Body of pancreas (tissue), 4 donors: Measurements from ENCODE around the gene NRCAM. TPM values are rescaled to one million over a fixed set of nuclear protein-coding genes. Genes with fewer than 3 reads are reported as not detected.
A peak's percentile ranks its signal among the peaks of the same experiment; 100 is the strongest.

Source experiments
- ATAC-seq: fragments of 150-250 bp; one replicate; pipeline ENCODE4 v1.9.1; 2016
- DNase-seq, 4 donors: peaks; one replicate each; pipeline ENCODE4 v3.0.0-alpha.2; 2019
- H3K27ac ChIP-seq, 4 donors: fragments of 200-600 bp; sonication (generic); 1 replicate in 3 of 4; 2 replicates in 1 of 4; pipeline versions ENCODE4 v1.5.1 to v1.6.1; 2016 to 2019; ENCODE audit warnings: mild to moderate bottlenecking in 1 of 4, mixed read lengths in 1 of 4, moderate library complexity in 1 of 4
- H3K27me3 ChIP-seq, 2 donors: fragments of 200-600 bp; sonication (generic); one replicate each; pipeline ENCODE4 v1.6.0; 2016; ENCODE audit warnings: mild to moderate bottlenecking in 1 of 2
- H3K36me3 ChIP-seq, 2 donors: fragments of 200-600 bp; sonication (generic); replicated peaks in 1 of 2; 2 replicates each; pipeline ENCODE4 v1.5.1; 2016; ENCODE audit warnings: low read depth in 2 of 2; ENCODE audit not compliant: insufficient read depth in 1 of 2
- H3K4me1 ChIP-seq: fragments of 200-600 bp; sonication (generic); one replicate; pipeline ENCODE4 v1.6.0; 2016
- H3K4me3 ChIP-seq, 2 donors: fragments of 200-600 bp; sonication (generic); 1 replicate in 1 of 2; 2 replicates in 1 of 2; pipeline ENCODE4 v1.5.1; 2016 to 2019
- H3K9me3 ChIP-seq, 3 donors: fragments of 200-600 bp; sonication (generic); 1 replicate in 2 of 3; 2 replicates in 1 of 3; pipeline ENCODE4 v1.5.1; 2016
- POLR2A ChIP-seq, 3 donors: fragments of 450-650 bp; IDR thresholded peaks; one replicate each; pipeline ENCODE4 v1.6.1; 2016; ENCODE audit warnings: antibody characterized with exemption in 3 of 3, mild to moderate bottlenecking in 2 of 3
- WGBS, 2 donors: methylation state at CpG; one replicate each; pipeline ENCODE4 v1.1.5; 2017; 5-methylcytosine and 5-hydroxymethylcytosine counted together
- intact Hi-C: fragments of 100-400 bp; cut with DNase I; formaldehyde crosslinking; loops from one replicate; pipeline ENCODE4 v1.15.1; 2023
- total RNA-seq, 2 donors: library from RNA; depleted of rRNA; stranded (reverse); fragments of >200 nt; gene quantifications; one replicate each; pipeline ENCODE4 v1.1.0, GENCODE V29; 2016
- TF ChIP-seq, protein P1 (sequence below), 7 experiments: fragments of 450-650 bp in 4 of 7; fragments of 200-600 bp in 3 of 7; sonication (generic) in 3 of 7; IDR thresholded peaks; one replicate each; pipeline ENCODE4 v1.5.1; 2016 to 2019; ENCODE audit warnings: antibody characterized with exemption in 7 of 7

The NRCAM gene
- total RNA-seq, 2 donors from 2014 or later = 39.4 to 49.8 TPM

DNA sequence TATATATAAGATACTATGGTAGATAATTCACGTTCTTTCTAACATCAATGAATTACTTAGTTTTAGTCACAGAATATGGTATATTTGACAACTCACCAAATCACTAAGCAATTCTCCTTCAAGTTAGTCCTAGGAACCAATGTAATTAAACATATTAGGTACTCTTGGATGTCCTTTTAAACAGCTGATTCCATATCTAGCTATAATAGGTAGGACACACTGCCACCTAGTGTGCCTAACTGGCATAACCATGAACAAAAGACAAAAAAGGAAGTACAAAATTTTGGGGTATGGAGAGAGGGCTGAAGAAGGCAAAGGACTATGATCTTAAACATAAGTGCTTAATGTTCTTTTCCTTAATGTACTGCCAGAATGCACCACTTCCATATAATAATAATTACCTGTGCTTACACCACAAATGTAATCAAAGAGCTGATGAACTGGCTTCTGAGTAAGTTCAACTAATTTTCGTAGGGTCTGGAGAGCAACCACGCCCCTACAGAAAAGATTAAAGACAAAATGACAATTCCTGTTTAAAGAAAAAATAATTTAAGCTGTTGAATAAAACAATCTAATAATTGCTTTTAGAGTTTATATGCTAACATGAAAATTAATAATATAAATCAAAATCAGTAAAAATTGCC is 41.0 kb upstream of the NRCAM start:
- no peak for TF ChIP-seq POLR2A (IDR thresholded peaks at IDR 0.05)
- TF ChIP-seq, protein P1, sequence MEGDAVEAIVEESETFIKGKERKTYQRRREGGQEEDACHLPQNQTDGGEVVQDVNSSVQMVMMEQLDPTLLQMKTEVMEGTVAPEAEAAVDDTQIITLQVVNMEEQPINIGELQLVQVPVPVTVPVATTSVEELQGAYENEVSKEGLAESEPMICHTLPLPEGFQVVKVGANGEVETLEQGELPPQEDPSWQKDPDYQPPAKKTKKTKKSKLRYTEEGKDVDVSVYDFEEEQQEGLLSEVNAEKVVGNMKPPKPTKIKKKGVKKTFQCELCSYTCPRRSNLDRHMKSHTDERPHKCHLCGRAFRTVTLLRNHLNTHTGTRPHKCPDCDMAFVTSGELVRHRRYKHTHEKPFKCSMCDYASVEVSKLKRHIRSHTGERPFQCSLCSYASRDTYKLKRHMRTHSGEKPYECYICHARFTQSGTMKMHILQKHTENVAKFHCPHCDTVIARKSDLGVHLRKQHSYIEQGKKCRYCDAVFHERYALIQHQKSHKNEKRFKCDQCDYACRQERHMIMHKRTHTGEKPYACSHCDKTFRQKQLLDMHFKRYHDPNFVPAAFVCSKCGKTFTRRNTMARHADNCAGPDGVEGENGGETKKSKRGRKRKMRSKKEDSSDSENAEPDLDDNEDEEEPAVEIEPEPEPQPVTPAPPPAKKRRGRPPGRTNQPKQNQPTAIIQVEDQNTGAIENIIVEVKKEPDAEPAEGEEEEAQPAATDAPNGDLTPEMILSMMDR (IDR thresholded peaks at IDR 0.05) = peak; percentile 60 to 87 (median 82)
- Histone ChIP-seq H3K9me3 (no peaks in the 10 kb centered on the region), H3K27ac (no peak overlapping the region), H3K4me1 (no peaks in the 10 kb centered on the region), H3K36me3 (peaks cover 0 to 5% of the 10 kb centered on the region in 2 donors), H3K4me3 (no peak overlapping the region), H3K27me3 (no peaks in the 10 kb centered on the region)
- intact Hi-C loops = no loop called here
- DNase-seq (peak; percentile 56 to 71 (median 65)), ATAC-seq (no peak)
- 78 to 79% methylated on average over 3 of the region's 3 CpGs for WGBS, 2 donors

DNA sequence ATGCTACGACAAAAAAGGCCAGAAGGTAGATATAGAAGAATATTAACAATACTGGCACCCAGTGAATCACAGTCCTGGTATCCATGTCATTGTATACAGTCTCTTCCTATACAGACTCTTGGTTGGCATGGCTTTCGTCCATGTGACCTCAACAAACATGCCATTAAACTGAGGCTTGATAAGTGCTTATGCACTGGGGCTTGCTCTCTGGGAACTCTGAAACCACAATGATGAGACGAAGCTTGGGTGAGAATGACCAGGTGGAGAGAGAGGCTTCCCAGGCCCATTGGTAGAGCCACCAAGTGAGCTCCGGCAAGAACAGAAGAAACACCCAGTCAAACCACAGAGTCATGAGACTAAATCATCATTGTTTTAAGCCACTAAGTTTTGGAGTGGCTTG is 36.5 kb upstream of the NRCAM start:
- TF ChIP-seq POLR2A (IDR thresholded peaks at IDR 0.05) = no peak
- TF ChIP-seq, protein P1 (IDR thresholded peaks at IDR 0.05) = no peak
- H3K9me3 ChIP-seq = no peaks in the 10 kb centered on the region
- ATAC-seq = no peak
- H3K4me3 ChIP-seq = no peak overlapping the region
- no peaks in the 10 kb centered on the region for H3K36me3 ChIP-seq
- 82 to 84% methylated on average over 4 of the region's 4 CpGs for WGBS, 2 donors
- H3K27ac ChIP-seq = no peak overlapping the region
- intact Hi-C loops = no loop called here
- DNase-seq = no peak
- H3K27me3 ChIP-seq = no peaks in the 10 kb centered on the region
- peaks cover 15% of the 10 kb centered on the region for H3K4me1 ChIP-seq

DNA sequence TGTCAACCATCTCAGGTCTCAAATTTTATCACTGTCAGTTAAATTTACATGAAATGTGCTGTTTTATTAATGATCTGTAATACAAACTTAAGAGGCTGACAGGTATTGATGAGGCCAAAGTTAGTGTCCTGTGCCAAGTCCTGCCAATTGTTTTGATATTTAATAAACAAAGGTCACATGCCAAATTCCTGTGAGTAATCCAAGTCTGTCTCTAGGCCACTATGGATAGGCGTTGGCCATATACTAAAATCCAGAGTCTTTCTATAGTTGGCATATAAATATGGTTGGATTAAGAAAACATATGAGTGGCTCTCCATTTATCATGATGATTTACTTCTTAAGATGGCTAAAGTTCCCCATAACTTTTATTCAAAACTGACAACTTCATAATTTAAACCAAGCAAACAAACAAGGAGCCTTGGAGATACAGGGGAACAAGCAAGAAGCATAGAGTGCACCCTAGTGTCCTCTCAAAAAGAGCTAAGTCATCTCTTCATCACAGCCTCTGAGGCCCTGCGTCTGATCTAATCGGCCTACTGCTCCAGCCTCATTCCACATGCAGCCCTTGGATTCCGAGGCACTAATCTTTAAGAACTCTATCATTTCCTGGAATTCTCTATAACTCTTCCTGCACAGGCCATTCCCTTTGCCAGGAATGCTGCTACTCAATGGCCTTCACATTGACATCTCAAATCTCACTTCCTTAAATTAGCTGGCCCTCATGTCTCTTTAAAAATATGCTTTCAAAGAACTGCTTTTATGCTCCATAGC is 32.7 kb upstream of the NRCAM start:
- no peak for DNase-seq
- no peaks in the 10 kb centered on the region for H3K9me3 ChIP-seq
- no peak for ATAC-seq
- H3K27me3 ChIP-seq = no peaks in the 10 kb centered on the region
- 72 to 75% methylated on average over 4 of the region's 4 CpGs for WGBS, 2 donors
- intact Hi-C loops = loop anchor here (10.0 kb wide), 1 partner anchor 304 kb away; no protein-coding TSS in a partner anchor
- no peak overlapping the region for H3K27ac ChIP-seq
- H3K4me1 ChIP-seq = peaks cover 15% of the 10 kb centered on the region
- TF ChIP-seq POLR2A (IDR thresholded peaks at IDR 0.05) = no peak
- TF ChIP-seq, protein P1 (IDR thresholded peaks at IDR 0.05) = no peak
- no peaks in the 10 kb centered on the region for H3K36me3 ChIP-seq
- H3K4me3 ChIP-seq = no peak overlapping the region

DNA sequence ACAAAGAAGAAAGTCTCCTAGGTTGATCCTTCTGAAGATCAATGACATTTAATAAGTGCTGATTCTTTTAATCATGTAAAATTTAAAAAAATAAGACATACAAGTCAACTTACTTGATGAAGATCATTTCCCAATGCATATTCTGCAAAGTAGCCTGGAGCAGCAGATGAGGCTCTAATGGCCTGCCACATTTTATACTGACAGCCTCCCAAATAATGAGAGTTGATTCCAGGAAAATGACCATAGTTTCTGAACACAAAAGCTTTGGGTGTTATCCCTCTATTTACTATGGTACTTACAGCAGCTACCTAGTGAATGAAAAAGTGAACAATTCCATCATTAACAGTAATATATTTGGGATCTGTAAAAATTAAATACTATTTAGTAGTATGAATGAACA is 31.4 kb upstream of the NRCAM start:
- H3K9me3 ChIP-seq = no peaks in the 10 kb centered on the region
- peaks cover 15% of the 10 kb centered on the region for H3K4me1 ChIP-seq
- TF ChIP-seq POLR2A (IDR thresholded peaks at IDR 0.05) = no peak
- TF ChIP-seq, protein P1 (IDR thresholded peaks at IDR 0.05) = no peak
- intact Hi-C loops = loop anchor here (10.0 kb wide), 1 partner anchor 303 kb away; no protein-coding TSS in a partner anchor
- ATAC-seq (no peak), DNase-seq (no peak)
- H3K36me3 ChIP-seq = no peaks in the 10 kb centered on the region
- no peaks in the 10 kb centered on the region for H3K27me3 ChIP-seq
- H3K27ac ChIP-seq = no peak overlapping the region
- no peak overlapping the region for H3K4me3 ChIP-seq
